Endothelial cell (in vitro differentiated cells): Measurements from ENCODE around the gene TH. TPM values are rescaled to one million over a fixed set of nuclear protein-coding genes. Genes with fewer than 3 reads are reported as not detected.

Experiments used
- DNase-seq: peaks from one replicate; pipeline ENCODE4 v3.0.0; 2021; ENCODE audit warnings: low spot score
- H3K27ac Mint-ChIP-seq: one replicate; pipeline ENCODE4 v1.8.0; 2021; ENCODE audit warnings: mixed read lengths, inconsistent platforms; ENCODE audit not compliant: unreplicated experiment
- H3K27me3 Mint-ChIP-seq: one replicate; pipeline ENCODE4 v1.8.0; 2021; ENCODE audit warnings: mild to moderate bottlenecking, moderate library complexity, mixed read lengths, inconsistent platforms; ENCODE audit not compliant: unreplicated experiment
- H3K36me3 Mint-ChIP-seq: one replicate; pipeline ENCODE4 v1.8.0; 2021; ENCODE audit warnings: mild to moderate bottlenecking, low read depth, mixed read lengths, inconsistent platforms; ENCODE audit not compliant: unreplicated experiment
- H3K4me1 Mint-ChIP-seq: one replicate; pipeline ENCODE4 v1.8.0; 2021; ENCODE audit warnings: mild to moderate bottlenecking, mixed read lengths, inconsistent platforms; ENCODE audit not compliant: unreplicated experiment
- H3K4me3 Mint-ChIP-seq: one replicate; pipeline ENCODE4 v1.8.0; 2021; ENCODE audit warnings: mild to moderate bottlenecking, mixed read lengths, inconsistent platforms; ENCODE audit not compliant: unreplicated experiment
- H3K9me3 Mint-ChIP-seq: one replicate; pipeline ENCODE4 v1.8.0; 2021; ENCODE audit warnings: mixed read lengths, inconsistent platforms; ENCODE audit not compliant: unreplicated experiment
- total RNA-seq: library from RNA; stranded (reverse); fragmentation: NEBNext Ultra II Directional; extraction: Animal tissue kit (Norgen Biotek cat#: 25700); gene quantifications from one replicate; pipeline ENCODE4 v1.2.1, GENCODE V29; 2021; ENCODE audit not compliant: unreplicated experiment
- TF ChIP-seq, protein P1 (sequence below): fragments of 200-600 bp; sonication (generic); IDR thresholded peaks from one replicate; pipeline ENCODE4 v1.5.0; 2021; ENCODE audit warnings: antibody characterized with exemption; ENCODE audit not compliant: unreplicated experiment

TH gene
- total RNA-seq, 1 donor from 2014 or later, result not detected

DNA sequence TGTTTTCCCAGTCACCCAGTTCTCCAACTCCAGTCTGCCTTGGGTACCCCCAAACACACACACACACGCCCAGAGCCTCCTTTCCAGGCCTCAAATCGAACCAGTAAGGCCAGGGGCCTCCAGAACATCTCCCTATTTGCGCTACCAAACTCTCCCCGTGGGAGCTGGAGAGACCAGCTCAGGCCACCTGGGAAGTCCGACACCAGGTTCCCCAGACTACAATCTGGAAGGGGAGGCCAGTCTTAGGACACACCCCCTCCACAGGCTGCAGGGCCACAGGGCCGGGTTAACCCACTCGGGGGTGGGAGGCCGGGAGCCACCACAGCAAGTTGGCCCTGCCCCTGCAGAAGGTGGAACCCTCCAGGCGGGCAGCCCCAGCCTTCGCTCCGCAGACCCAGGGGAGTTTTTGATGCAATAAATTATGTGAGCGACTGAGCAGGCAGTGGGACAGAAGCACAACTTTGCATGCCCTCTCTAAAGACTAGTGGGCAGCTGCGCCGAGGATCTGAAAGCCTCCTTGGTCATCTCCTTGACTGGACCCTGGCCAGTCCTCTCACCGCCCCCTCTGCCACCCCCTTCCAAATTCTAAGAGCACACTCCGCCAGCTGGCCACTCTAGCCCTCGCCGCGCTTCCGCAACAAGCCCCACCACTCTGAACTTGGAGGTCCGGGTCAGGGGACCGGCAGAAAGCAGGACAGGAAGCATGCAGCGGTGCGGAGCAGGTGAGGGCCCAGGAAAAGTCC, 35.2 kb downstream of the TH start:
- H3K27me3 Mint-ChIP-seq, result peaks cover 21% of the 10 kb centered on the region
- DNase-seq, result no peak
- H3K4me3 Mint-ChIP-seq, result peak overlapping the region; percentile 39
- peaks cover 2% of the 10 kb centered on the region for H3K36me3 Mint-ChIP-seq
- TF ChIP-seq, protein P1, sequence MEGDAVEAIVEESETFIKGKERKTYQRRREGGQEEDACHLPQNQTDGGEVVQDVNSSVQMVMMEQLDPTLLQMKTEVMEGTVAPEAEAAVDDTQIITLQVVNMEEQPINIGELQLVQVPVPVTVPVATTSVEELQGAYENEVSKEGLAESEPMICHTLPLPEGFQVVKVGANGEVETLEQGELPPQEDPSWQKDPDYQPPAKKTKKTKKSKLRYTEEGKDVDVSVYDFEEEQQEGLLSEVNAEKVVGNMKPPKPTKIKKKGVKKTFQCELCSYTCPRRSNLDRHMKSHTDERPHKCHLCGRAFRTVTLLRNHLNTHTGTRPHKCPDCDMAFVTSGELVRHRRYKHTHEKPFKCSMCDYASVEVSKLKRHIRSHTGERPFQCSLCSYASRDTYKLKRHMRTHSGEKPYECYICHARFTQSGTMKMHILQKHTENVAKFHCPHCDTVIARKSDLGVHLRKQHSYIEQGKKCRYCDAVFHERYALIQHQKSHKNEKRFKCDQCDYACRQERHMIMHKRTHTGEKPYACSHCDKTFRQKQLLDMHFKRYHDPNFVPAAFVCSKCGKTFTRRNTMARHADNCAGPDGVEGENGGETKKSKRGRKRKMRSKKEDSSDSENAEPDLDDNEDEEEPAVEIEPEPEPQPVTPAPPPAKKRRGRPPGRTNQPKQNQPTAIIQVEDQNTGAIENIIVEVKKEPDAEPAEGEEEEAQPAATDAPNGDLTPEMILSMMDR, result no peak
- no peaks in the 10 kb centered on the region for H3K4me1 Mint-ChIP-seq
- H3K27ac Mint-ChIP-seq, result no peak overlapping the region
- H3K9me3 Mint-ChIP-seq, result no peaks in the 10 kb centered on the region

DNA sequence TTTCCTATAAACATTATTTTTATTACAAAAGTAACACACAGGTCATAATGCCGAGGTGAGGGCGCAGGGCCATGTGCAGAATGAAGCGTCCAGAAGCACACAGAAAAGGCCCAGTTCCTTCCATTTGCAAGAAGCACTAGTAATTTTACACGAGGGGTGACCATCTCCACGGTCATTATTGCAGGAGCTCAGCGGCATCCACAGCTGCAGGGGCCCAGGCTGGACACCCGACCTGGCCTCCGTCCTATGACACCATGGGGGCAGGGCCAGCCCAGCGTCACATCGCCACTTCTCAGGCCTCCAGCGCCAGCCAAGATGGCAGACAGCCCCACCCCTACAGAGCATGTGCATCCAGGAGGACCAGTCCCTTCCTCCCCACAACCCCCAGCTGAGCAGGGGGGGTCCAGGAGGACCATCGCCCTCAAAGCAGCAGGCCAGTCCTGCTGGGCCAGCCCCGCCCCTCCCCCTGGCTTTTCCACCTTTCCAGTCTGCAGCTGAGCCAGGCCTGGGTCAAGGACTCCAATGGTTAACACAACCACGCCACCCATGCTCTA, 35.9 kb downstream of the TH start:
- peaks cover 23% of the 10 kb centered on the region for H3K27me3 Mint-ChIP-seq
- H3K4me1 Mint-ChIP-seq, result no peaks in the 10 kb centered on the region
- H3K4me3 Mint-ChIP-seq, result peak overlapping the region; percentile 39
- H3K27ac Mint-ChIP-seq, result no peak overlapping the region
- peaks cover 5% of the 10 kb centered on the region for H3K36me3 Mint-ChIP-seq
- TF ChIP-seq, protein P1, result no peak
- no peaks in the 10 kb centered on the region for H3K9me3 Mint-ChIP-seq
- no peak for DNase-seq

DNA sequence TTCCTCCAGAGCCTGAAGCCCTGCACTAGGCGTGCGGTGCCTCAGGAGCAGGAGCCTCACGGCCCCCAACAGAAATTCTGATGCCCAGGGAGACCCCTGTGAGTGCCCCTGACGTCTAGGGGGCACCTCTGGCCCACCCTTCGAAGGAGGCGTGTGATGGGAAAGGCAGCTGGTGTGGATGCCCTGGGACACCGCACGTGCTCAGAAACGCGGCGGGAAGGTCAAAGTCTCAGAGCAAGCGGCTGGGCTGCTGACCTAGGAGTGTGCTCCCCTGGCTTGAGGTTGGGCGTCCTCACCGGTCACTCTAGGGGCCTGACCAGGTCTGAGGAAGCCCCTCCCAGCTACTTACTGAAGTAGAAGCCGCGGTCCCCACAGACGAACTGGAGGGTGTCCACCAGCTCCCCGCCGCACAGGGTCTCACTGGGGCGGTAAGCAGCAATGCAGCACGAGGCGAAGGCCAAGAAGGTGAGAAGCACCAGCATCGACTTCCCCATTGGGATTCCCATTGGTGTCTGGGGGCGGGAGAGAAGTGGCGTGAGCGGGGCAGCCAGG, 36.5 kb downstream of the TH start:
- Mint-ChIP-seq H3K27ac (no peak overlapping the region), H3K4me3 (no peak overlapping the region)

DNA sequence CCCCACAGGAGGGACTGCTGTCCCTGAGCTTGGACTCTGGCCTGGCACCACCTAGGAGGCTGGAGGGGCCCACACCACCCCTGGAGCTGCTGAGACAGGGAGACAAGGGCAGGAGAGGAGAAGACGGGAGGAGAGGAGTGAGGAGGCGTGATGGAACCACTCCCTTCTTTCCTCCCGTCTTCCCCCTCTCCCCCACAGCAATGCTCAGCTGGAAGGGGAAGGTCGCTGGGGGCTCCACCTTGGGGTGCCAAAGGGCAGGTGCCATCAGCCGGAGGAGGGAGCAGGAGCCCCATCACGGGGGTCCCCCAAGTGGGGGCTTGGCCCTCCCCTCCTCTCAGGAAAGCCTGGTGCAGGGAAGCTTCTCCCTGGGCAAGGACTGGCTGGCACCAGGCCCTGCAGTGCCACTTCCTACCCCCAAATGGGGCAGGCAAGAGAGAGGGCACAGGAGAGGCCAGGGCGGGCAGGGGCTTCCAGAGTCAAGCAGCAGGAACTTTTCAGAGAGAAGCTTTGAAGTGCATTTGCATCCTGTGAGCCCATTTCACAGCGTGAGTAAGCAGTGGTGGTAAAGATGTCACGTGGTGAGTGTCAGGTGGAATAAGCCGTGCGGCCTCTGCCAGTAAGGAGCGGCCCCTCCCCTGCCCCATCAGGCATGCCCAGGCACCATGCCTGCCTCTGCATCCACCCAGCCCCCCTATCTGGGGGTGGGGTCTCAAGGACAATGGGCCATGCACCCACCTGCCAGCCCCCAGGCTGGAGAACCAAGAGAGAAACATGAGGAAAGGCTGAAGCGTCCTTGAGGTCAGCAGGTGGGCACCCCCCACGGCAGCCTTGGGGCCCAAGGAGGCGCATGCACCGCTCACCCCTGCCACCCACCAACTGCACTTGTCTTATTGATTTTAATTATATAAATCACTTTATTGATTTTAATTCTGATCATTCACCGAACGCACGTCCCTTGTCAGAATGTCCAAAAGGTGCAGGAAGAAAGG, 37.3 kb downstream of the TH start:
- no peak for DNase-seq
- peaks cover 21% of the 10 kb centered on the region for H3K27me3 Mint-ChIP-seq
- H3K27ac Mint-ChIP-seq, result no peak overlapping the region
- TF ChIP-seq, protein P1, result no peak
- no peaks in the 10 kb centered on the region for H3K4me1 Mint-ChIP-seq
- no peak overlapping the region for H3K4me3 Mint-ChIP-seq
- peaks cover 5% of the 10 kb centered on the region for H3K36me3 Mint-ChIP-seq
- H3K9me3 Mint-ChIP-seq, result no peaks in the 10 kb centered on the region

More for the DNA sequence above, 36.5 kb downstream of the TH start:
- TF ChIP-seq, protein P1, result no peak
- Mint-ChIP-seq H3K36me3 (peaks cover 5% of the 10 kb centered on the region), H3K9me3 (no peaks in the 10 kb centered on the region), H3K4me1 (no peaks in the 10 kb centered on the region), H3K27me3 (peaks cover 23% of the 10 kb centered on the region)
- DNase-seq, result no peak
